Vagina (tissue), 2 donors: ENCODE results near the gene PMIS2. TPM values are rescaled to one million over a fixed set of nuclear protein-coding genes. Genes with fewer than 3 reads are reported as not detected.
"Not testable (repeated sequence)": the region's sequence is repeated elsewhere in the genome, so short reads cannot be mapped to it uniquely, and the experiment has no call there.

ENCODE experiments used
- DNase-seq, 2 donors: peaks; one replicate each; pipeline ENCODE4 v3.0.0-alpha.2; 2017; ENCODE audit errors: extremely low spot score in 2 of 2
- H3K27ac ChIP-seq: fragments of 200-600 bp; sonication (generic); one replicate; pipeline ENCODE4 v1.5.1; 2019
- H3K27me3 ChIP-seq: fragments of 200-600 bp; sonication (generic); one replicate; pipeline ENCODE4 v1.5.1; 2019
- H3K36me3 ChIP-seq, 2 donors: fragments of 200-600 bp; sonication (generic); one replicate each; pipeline ENCODE4 v1.5.1; 2017 to 2019
- H3K4me1 ChIP-seq: fragments of 200-600 bp; sonication (generic); one replicate; pipeline ENCODE4 v1.5.1; 2019
- H3K4me3 ChIP-seq, 2 donors: fragments of 200-600 bp; sonication (generic); 1 replicate in 1 of 2; 2 replicates in 1 of 2; pipeline ENCODE4 v1.5.1; 2016 to 2019
- H3K9me3 ChIP-seq: fragments of 200-600 bp; sonication (generic); one replicate; pipeline ENCODE4 v1.5.1; 2019
- CTCF ChIP-seq, 3 experiments: fragments of 450-650 bp in 2 of 3; fragments of 200-600 bp in 1 of 3; sonication (generic) in 1 of 3; IDR thresholded peaks; one replicate each; pipeline ENCODE4 v1.5.1; 2017 to 2019; ENCODE audit warnings: antibody characterized with exemption in 3 of 3, mild to moderate bottlenecking in 2 of 3, moderate library complexity in 2 of 3
- POLR2A ChIP-seq, 2 donors: fragments of 450-650 bp; IDR thresholded peaks; one replicate each; pipeline ENCODE4 v1.6.1; 2017; ENCODE audit warnings: antibody characterized with exemption in 2 of 2, mild to moderate bottlenecking in 2 of 2, moderate library complexity in 2 of 2
- POLR2AphosphoS5 ChIP-seq, 2 donors: sonication (generic); formaldehyde crosslinking; IDR thresholded peaks; one replicate each; pipeline ENCODE4 v1.9.0; 2017; ENCODE audit warnings: antibody characterized with exemption in 2 of 2, mild to moderate bottlenecking in 2 of 2, low read depth in 1 of 2; ENCODE audit not compliant: insufficient read depth in 1 of 2
- intact Hi-C: fragments of 100-400 bp; cut with DNase I; formaldehyde crosslinking; loops from one replicate; pipeline ENCODE4 v1.15.1; 2023
- total RNA-seq: library from RNA; depleted of rRNA; stranded (reverse); fragments of >200 nt; gene quantifications from one replicate; pipeline ENCODE4 v1.2.3, GENCODE V29; 2016

The PMIS2 gene
- total RNA-seq, 1 donor from 2014 or later = not detected

DNA sequence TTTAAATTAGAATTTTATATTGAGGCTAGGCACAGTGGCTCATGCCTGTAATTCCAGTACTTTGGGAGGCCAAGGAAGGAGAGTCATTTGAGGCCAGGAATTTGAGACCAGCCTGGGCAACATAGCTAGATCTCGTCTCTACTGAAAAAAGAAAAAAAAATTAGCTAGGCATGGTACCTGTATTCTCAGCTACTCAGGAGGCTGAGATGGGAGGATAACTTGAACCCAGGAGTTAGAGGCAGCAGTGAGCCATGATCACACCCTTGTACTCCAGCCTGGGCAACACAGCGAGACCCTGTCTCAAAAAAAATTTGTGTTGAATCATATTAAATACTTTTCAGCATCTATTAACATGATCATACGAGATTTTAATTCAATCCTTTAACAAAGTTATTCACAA lies 4.9 kb downstream of the PMIS2 start:
- TF ChIP-seq POLR2A (IDR thresholded peaks at IDR 0.05) = no peak
- no peak for TF ChIP-seq CTCF (IDR thresholded peaks at IDR 0.05)
- no peak for TF ChIP-seq POLR2AphosphoS5 (IDR thresholded peaks at IDR 0.05; ENCODE audit: insufficient read depth in 1 of 2, low read depth in 1 of 2)
- no peaks in the 10 kb centered on the region for H3K27me3 ChIP-seq
- H3K4me1 ChIP-seq = no peaks in the 10 kb centered on the region

GRCh38 chr19:35592226-35592625 lies 6.3 kb downstream of the PMIS2 start:
- DNase-seq = no peak
- peak in 2 of 3 experiments; percentile 2 to 28 for TF ChIP-seq CTCF (IDR thresholded peaks at IDR 0.05)
- no peak for TF ChIP-seq POLR2A (IDR thresholded peaks at IDR 0.05)
- intact Hi-C loops = no loop called here
- no peak overlapping the region for H3K27ac ChIP-seq
- no peaks in the 10 kb centered on the region for H3K36me3 ChIP-seq
- H3K4me1 ChIP-seq = no peaks in the 10 kb centered on the region
- H3K27me3 ChIP-seq = no peaks in the 10 kb centered on the region
- H3K4me3 ChIP-seq = no peak overlapping the region
- H3K9me3 ChIP-seq = no peaks in the 10 kb centered on the region

More for the DNA sequence above, 4.9 kb downstream of the PMIS2 start:
- Histone ChIP-seq H3K36me3 (no peaks in the 10 kb centered on the region), H3K4me3 (no peak overlapping the region), H3K9me3 (no peaks in the 10 kb centered on the region), H3K27ac (no peak overlapping the region)
- no peak for DNase-seq
- intact Hi-C loops = no loop called here

- H3K4me1 ChIP-seq, H3K36me3 ChIP-seq, intact Hi-C loops: not testable (repeated sequence)
These were observed 9.1 kb downstream of the PMIS2 start for GRCh38 chr19:35595026-35595425.

GRCh38 chr19:35595928-35596327 lies 10.0 kb downstream of the PMIS2 start:
- H3K27ac ChIP-seq = no peak overlapping the region
- H3K27me3 ChIP-seq = no peaks in the 10 kb centered on the region
- H3K4me1 ChIP-seq = no peaks in the 10 kb centered on the region
- H3K36me3 ChIP-seq = no peaks in the 10 kb centered on the region
- H3K9me3 ChIP-seq = no peaks in the 10 kb centered on the region
- TF ChIP-seq POLR2AphosphoS5 (IDR thresholded peaks at IDR 0.05; ENCODE audit: insufficient read depth in 1 of 2, low read depth in 1 of 2) = no peak
- DNase-seq = no peak
- intact Hi-C loops = no loop called here
- no peak overlapping the region for H3K4me3 ChIP-seq

More at GRCh38 chr19:35595026-35595425, 9.1 kb downstream of the PMIS2 start:
- not testable (repeated sequence) for H3K27me3 ChIP-seq, H3K27ac ChIP-seq, H3K4me3 ChIP-seq, DNase-seq, H3K9me3 ChIP-seq

- intact Hi-C loops = no loop called here
- Histone ChIP-seq H3K9me3 (no peaks in the 10 kb centered on the region), H3K27me3 (no peaks in the 10 kb centered on the region), H3K4me1 (no peaks in the 10 kb centered on the region), H3K36me3 (no peaks in the 10 kb centered on the region), H3K4me3 (no peak overlapping the region), H3K27ac (no peak overlapping the region)
- TF ChIP-seq POLR2A (IDR thresholded peaks at IDR 0.05) = no peak
- no peak for TF ChIP-seq POLR2AphosphoS5 (IDR thresholded peaks at IDR 0.05; ENCODE audit: insufficient read depth in 1 of 2, low read depth in 1 of 2)
- TF ChIP-seq CTCF (IDR thresholded peaks at IDR 0.05) = no peak
- no peak for DNase-seq
These were observed 10.5 kb downstream of the PMIS2 start for GRCh38 chr19:35596366-35596999.

- intact Hi-C loops = no loop called here
- no peak for DNase-seq
- H3K4me3 ChIP-seq = no peak overlapping the region
- H3K27me3 ChIP-seq = no peaks in the 10 kb centered on the region
- TF ChIP-seq POLR2A (IDR thresholded peaks at IDR 0.05) (no peak), CTCF (IDR thresholded peaks at IDR 0.05) (no peak), POLR2AphosphoS5 (IDR thresholded peaks at IDR 0.05; ENCODE audit: insufficient read depth in 1 of 2, low read depth in 1 of 2) (no peak)
- no peaks in the 10 kb centered on the region for H3K9me3 ChIP-seq
- H3K36me3 ChIP-seq = no peaks in the 10 kb centered on the region
- no peak overlapping the region for H3K27ac ChIP-seq
- no peaks in the 10 kb centered on the region for H3K4me1 ChIP-seq
These were observed 16.0 kb downstream of the PMIS2 start for GRCh38 chr19:35601971-35602370.

DNA sequence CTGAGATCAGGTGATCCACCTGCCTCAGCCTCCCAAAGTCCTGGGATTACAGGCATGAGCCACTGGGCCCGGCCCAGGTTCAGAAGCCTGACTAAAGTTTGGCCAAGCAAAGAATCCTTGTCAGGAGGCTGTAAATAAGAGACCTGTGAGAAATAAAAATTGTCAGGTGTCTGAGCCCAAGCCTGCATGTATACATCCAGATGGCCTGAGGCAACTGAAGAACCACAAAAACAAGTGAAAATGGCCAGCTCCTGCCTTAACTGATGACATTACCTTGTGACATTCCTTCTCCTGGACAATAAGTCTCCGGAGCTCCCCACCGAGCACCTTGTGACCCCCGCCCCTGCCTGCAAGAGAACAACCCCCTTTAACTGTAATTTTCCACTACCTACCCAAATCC lies 18.5 kb downstream of the PMIS2 start:
- H3K4me1 ChIP-seq, H3K27ac ChIP-seq, DNase-seq, intact Hi-C loops, H3K27me3 ChIP-seq, H3K9me3 ChIP-seq, H3K36me3 ChIP-seq, H3K4me3 ChIP-seq: not testable (repeated sequence)

GRCh38 chr19:35607170-35607569 lies 21.2 kb downstream of the PMIS2 start:
- H3K9me3 ChIP-seq, H3K27me3 ChIP-seq, H3K4me3 ChIP-seq, H3K4me1 ChIP-seq, DNase-seq, intact Hi-C loops, H3K27ac ChIP-seq, H3K36me3 ChIP-seq: not testable (repeated sequence)
